ENCODE results near the gene TRH. TPM values are rescaled to one million over a fixed set of nuclear protein-coding genes. Genes with fewer than 3 reads are reported as not detected.

Gene TRH
- total and polyA plus RNA-seq, 2 of the 4 experiments (the other 2 are of a cell fraction), result not detected

GRCh38 chr3:129933471-129933870, 41.0 kb upstream of the TRH start:
- H3K4me3 ChIP-seq (ENCODE audit: insufficient read depth, low read depth, low read length), result no peak overlapping the region
- intact Hi-C loops (cut with micrococcal nuclease) (no loop called here), in situ Hi-C loops (cut with MboI; ENCODE audit: low sequenced_read_pairs) (loop anchor here (5.0 to 10.0 kb wide), 2 partner anchors 101 to 279 kb away; no protein-coding TSS in a partner anchor), dilution Hi-C loops (cut with HindIII; ENCODE audit: low sequenced_read_pairs, unreplicated experiment) (no loop called here)
- H2BK20ac ChIP-seq (ENCODE audit: low read depth, low read length), result no peak overlapping the region
- no peak overlapping the region for H3K4me2 ChIP-seq (ENCODE audit: low read depth, low read length)
- H2AK5ac ChIP-seq (ENCODE audit: low read depth, low read length), result no peak overlapping the region
- no peak overlapping the region for H2BK5ac ChIP-seq (ENCODE audit: low read depth, low read length, poor library complexity, severe bottlenecking)
- peaks cover 21% of the 10 kb centered on the region for H3K27me3 ChIP-seq (ENCODE audit: control insufficient read depth, insufficient read depth, low read length)
- no peak for DNase-seq
- no peak overlapping the region for H3K4ac ChIP-seq (ENCODE audit: low read depth, low read length)
- H3K23ac ChIP-seq (ENCODE audit: low read depth, low read length), result no peak overlapping the region
- TF ChIP-seq CEBPB (IDR thresholded peaks at IDR 0.05; ENCODE audit: low read depth, low read length), result no peak
- no peak for TF ChIP-seq RCOR1 (IDR thresholded peaks at IDR 0.05; ENCODE audit: insufficient replicate concordance, low read length)
- TF ChIP-seq BHLHE40 (IDR thresholded peaks at IDR 0.05; ENCODE audit: low read depth, low read length), result no peak
- TF ChIP-seq CTCF (conservative IDR thresholded peaks at IDR 0.05; ENCODE audit: low read depth, low read length), result no peak
- TF ChIP-seq CHD1 (IDR thresholded peaks at IDR 0.05; ENCODE audit: low read depth, low read length), result no peak
- no peak for TF ChIP-seq RFX5 (IDR thresholded peaks at IDR 0.05; ENCODE audit: low read depth, low read length)
- no peak for TF ChIP-seq FOS (IDR thresholded peaks at IDR 0.05; ENCODE audit: low read depth, low read length)
- TF ChIP-seq RAD21 (IDR thresholded peaks at IDR 0.05; ENCODE audit: low read length), result no peak
- no peak for TF ChIP-seq POLR2A (IDR thresholded peaks at IDR 0.05; ENCODE audit: low read depth, low read length)
- TF ChIP-seq MXI1 (IDR thresholded peaks at IDR 0.05; ENCODE audit: borderline replicate concordance, low read depth, low read length), result no peak
- no peak for TF ChIP-seq ELK1 (IDR thresholded peaks at IDR 0.05; ENCODE audit: borderline replicate concordance, low read depth, low read length)
- TF ChIP-seq NFE2L2 (IDR thresholded peaks at IDR 0.05; ENCODE audit: low read depth, low read length), result no peak
- TF ChIP-seq SMC3 (IDR thresholded peaks at IDR 0.05; ENCODE audit: low read depth, low read length), result no peak
- TF ChIP-seq USF2 (IDR thresholded peaks at IDR 0.05; ENCODE audit: low read depth, low read length), result no peak
- TF ChIP-seq MAFK (IDR thresholded peaks at IDR 0.05; ENCODE audit: low read depth, low read length), result no peak
- no peak for TF ChIP-seq MAZ (IDR thresholded peaks at IDR 0.05; ENCODE audit: borderline replicate concordance, low read depth, low read length)
- ATAC-seq (ENCODE audit: low read depth), result no peak
- no peak overlapping the region for H3K18ac ChIP-seq (ENCODE audit: low read depth, low read length)
- H4K91ac ChIP-seq (ENCODE audit: insufficient read depth, low read depth, low read length), result no peak overlapping the region
- ChIA-PET POLR2A (ENCODE audit: unreplicated experiment) (no interaction called here), CTCF (no interaction called here)
- H3K9me1 ChIP-seq (ENCODE audit: insufficient read depth, low read length), result no peaks in the 10 kb centered on the region
- H2BK15ac ChIP-seq (ENCODE audit: low read depth, low read length), result no peak overlapping the region
- no peak overlapping the region for H2AFZ ChIP-seq (replicated peaks; ENCODE audit: low read length, poor library complexity)
- WGBS, 2 experiments (ENCODE audit: extremely low coverage in 2 of 2, insufficient read length in 1 of 2), result 80% methylated on average over 2 of the region's 4 CpGs; no CpG with 5 or more reads in 1 of the 2 experiments
- H3K9ac ChIP-seq (ENCODE audit: low read depth, low read length), result no peak overlapping the region
- no peak overlapping the region for H3K56ac ChIP-seq (ENCODE audit: extremely low read depth, insufficient read depth, low read length)
- no peaks in the 10 kb centered on the region for H3K36me3 ChIP-seq (ENCODE audit: control insufficient read depth, insufficient read depth, low read length)
- H3K27ac ChIP-seq (ENCODE audit: insufficient read depth, low read length), result no peak overlapping the region
- no peaks in the 10 kb centered on the region for H4K20me1 ChIP-seq (ENCODE audit: insufficient read depth, low read length)
- H4K8ac ChIP-seq (ENCODE audit: low read depth in 2 of 2, low read length in 2 of 2), result no peak overlapping the region
- H2BK120ac ChIP-seq (ENCODE audit: low read depth, low read length), result no peak overlapping the region
- no peak overlapping the region for H3K14ac ChIP-seq (replicated peaks; ENCODE audit: low read depth, low read length)
- H2AK9ac ChIP-seq (replicated peaks; ENCODE audit: low read depth, low read length, poor library complexity), result no peak overlapping the region
- H3K9me3 ChIP-seq (ENCODE audit: control insufficient read depth, insufficient read depth, low read length), result peaks cover 20% of the 10 kb centered on the region
- no peak overlapping the region for H4K5ac ChIP-seq (ENCODE audit: low read depth, low read length)
- H3K79me1 ChIP-seq (ENCODE audit: low read depth in 1 of 2, low read length in 2 of 2), result no peaks in the 10 kb centered on the region
- no TSS peak for BruUV-seq (replicated peaks)
- 0 out of 2 replicates have a peak, but pooled peaks cover 2% of the 10 kb centered on the region for H3K4me1 ChIP-seq (ENCODE audit: control insufficient read depth, insufficient read depth, low read length)
